NCI-H2171 (cell line): ENCODE results near the gene RAB11FIP5.
A peak's percentile ranks its signal among the peaks of the same experiment; 100 is the strongest.
"Not testable (repeated sequence)": the region's sequence is repeated elsewhere in the genome, so short reads cannot be mapped to it uniquely, and the experiment has no call there.

Experiments used
- DNase-seq: peaks from one replicate; lab custom pipeline; 2025; lab: John Stamatoyannopoulos, UW

Gene RAB11FIP5, protein sequence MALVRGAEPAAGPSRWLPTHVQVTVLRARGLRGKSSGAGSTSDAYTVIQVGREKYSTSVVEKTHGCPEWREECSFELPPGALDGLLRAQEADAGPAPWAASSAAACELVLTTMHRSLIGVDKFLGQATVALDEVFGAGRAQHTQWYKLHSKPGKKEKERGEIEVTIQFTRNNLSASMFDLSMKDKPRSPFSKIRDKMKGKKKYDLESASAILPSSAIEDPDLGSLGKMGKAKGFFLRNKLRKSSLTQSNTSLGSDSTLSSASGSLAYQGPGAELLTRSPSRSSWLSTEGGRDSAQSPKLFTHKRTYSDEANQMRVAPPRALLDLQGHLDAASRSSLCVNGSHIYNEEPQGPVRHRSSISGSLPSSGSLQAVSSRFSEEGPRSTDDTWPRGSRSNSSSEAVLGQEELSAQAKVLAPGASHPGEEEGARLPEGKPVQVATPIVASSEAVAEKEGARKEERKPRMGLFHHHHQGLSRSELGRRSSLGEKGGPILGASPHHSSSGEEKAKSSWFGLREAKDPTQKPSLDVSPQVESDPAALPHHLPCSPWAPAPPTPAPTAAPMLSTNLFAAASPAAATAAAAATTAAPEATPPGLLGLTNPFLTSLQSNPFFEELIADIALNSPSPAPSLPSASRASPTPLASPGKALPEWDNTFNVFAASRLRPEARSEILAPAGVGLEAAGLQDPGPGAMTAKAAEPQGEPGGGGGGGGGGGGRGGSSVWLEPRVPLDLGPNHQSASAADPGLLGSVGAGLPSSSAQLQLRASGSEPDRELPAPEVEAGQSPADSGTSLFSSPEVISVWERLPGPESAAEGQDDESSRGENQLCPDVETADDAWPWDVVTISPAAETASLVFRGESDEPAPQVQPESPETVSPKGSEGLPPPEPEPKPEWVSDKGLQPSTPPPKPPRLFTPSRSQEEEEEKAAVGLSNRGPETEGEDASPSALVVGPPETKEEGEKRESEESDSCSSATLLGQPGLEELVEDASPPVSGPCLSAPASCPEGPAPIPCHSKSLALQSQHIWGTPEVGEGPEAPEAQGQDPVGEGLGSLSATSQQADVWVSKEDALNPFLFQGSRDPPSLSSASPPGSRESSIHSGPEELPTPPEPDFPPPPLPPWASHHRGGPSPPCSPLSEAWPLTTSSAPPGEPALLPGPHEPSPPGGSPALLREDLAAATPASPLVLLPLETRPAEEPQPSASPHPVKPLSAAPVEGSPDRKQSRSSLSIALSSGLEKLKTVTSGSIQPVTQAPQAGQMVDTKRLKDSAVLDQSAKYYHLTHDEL (N-terminal part only)

DNA sequence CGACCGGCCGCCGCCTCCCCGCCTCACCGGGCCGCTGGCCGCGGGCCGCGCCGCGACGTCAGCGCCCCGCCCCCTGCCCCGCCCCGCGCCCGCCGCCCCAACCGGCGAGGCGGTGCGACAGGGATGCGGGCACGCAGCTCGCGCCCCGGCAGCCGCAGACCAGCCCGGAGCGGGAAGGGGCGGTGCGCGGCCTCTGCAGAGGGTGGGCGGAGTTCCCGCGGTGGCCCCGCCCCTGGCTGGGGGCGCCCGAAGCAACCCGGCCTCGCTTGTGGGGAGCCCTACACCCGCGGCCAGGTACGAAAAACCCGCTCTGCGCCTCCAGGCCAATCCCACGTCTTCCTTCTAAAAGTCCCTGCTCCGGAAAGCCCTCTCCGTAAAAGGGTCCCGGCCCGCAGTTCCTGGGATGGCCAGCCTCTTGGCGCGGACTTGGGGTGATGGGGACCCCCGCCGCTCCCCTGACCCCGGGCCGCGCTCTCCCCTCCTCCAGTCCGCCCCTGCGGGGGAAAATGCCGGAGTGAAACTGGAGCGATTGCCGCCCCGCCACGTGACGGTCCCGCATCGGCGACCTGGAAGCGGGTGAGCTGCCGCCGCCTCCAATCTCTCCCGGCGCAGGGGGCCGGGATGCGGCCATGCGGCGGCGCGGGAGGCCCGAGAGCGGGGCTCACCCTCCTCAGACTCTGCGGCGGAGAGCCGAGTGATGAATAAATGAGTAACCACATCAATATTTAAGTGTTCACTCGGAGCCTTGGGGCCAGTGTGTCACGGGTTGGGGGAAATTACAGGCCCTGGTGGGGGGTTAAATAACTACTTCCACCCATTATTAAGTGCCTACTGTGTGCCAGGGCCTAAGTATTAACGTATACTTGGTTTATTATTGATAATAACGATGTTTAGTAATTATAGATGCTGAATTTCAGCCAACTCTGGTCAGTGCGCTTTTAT is at the start of gene RAB11FIP5:
RAB11FIP5 (minus strand) TSS at position 36 of the 942 bp plus-strand sequence. CDS start 171 bp downstream, outside the sequence.
- peak; percentile 76 for DNase-seq

DNA sequence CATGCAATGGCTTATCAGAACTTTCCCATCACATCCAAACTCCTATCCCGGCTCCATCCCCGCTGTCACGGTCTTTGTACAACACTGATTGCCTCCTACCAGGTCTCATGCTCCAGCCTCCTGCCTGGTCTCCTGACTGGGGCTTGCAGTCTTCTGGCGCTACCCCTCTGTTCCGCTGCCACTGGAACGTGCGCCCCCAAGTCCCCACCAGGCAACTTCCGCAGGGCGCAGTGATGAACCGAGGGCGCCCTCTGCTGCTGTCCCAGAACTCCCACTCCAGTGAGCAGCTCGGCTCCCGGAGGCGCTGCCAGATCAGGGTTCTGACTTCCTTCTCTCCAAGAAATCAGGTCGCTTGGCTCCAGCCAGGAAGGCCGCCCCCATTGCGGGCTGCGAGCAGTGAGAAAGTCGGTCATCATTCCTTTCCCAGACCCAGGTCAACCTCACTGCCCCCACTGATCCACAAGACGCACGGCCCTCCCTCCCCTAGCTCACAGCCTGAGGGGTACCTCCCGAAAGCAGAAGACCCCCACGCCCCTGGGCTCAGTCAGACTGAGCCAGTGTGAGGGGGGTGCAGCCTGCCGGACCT is 43.9 kb upstream of the RAB11FIP5 start:
- DNase-seq: no peak

DNA sequence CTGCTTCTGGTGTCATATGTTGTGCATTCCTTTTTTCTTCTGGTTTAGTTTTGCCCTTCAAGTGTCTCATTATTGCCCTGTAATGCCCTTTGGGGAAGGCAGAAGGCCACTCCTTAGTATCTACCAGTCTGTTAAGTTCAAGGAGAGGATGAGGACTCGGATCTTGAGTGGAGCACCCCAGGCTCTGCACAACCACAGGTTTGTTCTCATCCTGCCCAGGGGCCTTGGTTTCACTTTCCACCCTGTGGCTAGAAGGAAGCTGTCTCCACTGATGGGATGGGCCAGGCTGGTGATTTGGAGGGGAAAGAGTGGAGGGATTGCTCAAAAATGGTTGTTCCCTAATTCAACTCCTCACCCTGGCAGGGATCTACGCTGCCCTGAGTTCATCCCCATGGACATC is 30.2 kb upstream of the RAB11FIP5 start:
- no peak for DNase-seq

DNA sequence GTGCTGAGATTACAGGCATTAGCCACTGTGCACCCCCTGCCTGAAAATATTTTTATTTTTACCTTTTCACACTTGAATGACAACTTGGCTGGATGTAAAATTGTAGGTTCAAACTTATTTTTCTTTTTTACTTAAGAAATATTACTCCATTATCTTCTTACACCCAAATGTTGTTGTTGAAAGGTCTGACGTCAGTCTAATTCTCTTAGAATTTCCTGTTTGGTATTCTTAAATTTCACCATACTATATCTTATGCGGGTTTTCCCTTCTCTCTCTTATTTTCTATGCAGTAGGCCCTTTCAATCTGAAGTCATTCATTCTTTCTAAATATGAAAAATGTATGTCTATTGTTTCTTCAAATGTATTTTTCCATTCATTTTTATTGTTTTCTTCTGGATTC is 29.1 kb upstream of the RAB11FIP5 start:
- DNase-seq: no peak

DNA sequence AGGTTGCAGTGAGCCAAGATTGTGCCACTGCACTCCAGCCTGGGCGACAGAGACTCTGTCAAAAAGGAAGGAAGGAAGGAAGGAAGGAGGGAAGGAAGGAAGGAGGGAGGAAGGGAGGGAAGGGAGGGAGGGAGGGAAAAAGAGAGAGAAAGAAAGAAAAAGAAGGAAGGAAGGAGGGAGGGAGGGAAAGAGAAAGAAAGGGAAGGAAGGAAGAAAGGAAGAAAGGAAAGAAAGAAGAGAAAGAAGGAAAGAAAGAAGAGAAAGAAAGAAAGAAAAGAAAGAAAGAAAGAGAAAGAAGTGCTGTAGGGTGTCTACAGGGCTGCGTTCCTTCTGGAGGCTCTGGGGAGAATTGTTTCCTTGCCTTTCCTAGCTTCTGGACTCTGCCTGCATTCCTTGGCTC is 22.5 kb upstream of the RAB11FIP5 start:
- DNase-seq: no peak

DNA sequence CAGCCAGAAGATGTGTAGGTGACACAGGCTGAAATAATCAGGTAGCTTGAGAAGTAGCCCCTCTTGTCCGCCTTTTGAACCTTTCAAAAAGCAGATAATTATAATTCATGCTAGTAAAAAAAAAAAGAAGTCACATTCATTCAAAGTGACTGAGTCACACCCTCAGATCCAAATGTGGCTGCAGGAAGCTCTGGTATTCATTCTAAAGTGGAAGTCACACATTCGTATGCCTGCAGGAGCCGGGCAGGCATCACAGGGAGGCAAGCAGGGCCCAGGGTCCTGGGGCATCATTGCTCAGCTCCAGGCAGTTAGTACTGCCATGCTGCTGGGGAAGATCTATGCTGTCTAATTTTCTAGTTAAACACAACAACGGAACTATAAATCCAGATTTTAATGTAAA is 21.7 kb upstream of the RAB11FIP5 start:
- no peak for DNase-seq

DNA sequence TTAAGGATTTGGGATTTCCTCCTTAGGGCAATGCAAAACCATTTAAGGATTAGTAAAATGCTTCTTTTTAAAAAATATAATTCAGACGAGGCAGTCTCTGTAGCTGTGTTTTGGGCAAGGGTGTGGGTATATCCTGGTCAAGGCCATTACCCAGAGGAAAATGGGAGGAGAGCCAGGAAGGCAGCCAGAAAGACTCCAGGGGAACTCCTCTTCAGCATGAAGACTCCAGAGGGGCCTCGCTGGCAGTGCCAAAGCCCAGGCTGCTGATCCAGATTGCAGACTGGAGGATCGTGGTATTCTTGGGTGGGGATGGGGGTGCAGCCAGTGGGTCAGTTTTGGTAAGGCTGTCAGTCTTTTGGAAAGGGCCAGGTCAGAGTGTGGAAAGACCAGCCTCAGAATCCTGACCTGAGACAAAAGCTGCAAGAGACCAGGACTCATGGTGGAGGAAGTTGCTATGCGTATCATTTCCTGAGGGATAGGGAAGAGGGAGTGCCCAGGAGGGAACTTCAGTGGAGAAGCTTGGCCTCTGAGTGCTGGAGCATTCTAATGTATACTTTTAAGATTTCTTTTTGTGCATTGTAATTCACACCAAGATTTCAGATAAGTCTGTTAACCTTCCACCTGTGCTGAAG is 20.9 kb upstream of the RAB11FIP5 start:
- no peak for DNase-seq

DNA sequence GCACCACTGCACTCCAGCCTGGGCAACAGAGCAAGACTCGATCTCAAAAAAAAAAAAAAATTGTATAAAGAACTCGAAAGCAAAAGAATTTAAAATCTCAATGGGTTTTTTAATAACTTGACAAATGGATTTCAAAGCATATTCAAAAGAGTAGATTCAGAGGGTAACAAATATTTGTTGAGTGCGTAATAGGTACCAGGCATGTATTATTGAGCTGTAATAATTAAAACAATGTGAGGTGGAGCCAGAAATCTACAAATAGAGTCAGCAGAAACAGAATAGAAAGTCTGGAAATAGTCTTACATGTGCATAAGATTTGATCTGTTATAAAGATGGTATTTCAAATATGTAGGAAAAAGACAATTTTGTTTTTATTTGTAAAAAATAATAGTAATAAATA is 19.1 kb upstream of the RAB11FIP5 start:
- DNase-seq: no peak

DNA sequence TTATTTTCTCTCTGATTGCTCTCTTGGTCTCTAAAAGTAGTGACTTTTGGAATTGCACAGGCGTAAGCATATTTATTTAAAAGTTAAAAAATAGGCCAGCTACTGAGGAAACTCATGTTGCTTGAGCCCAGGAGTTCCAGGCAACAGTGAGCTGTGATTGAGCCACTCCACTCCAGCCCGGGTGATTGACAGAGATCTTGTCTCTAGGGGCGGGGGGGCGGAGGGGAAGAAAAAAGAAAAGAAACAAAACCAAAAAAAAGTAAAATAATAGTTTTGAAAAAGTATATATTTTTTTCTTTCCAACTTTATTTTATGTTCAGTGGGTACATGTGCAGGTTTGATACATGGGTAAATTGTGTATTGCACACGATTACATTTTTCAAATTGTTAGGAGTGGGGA is 18.0 kb upstream of the RAB11FIP5 start:
- no peak for DNase-seq

DNA sequence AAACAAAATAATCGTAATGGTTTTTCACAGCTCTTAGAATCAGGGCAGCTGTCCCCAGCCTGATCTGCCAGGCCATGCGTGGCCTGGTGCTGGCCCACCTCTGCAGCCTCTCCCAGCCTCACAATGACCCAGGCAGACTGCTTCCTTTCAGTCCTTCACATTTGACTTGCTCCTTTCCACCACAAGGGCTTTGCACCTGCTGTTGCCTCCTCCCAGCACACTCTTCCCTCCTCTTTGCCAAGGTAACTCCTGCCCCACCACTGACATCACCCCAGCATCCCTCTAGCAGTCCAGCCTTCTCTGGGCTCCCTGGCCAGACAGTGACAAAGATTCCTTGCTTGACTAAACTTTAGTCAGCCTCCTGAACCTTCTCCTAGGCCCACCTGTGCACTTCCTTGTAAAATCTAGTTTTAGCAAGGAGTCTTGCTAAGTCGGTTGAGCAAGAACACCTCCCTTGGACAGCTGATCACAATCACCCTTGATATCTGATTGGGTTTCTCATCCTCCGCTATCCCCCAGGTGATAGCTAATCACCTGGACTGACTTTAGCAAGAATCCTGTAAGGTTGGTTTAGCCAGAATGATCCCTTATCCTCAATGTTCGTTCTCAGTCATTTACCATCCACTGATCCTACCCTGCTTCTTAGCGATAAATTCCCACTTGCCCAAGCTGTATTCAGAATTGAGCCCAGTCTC is 16.2 kb upstream of the RAB11FIP5 start:
- no peak for DNase-seq

DNA sequence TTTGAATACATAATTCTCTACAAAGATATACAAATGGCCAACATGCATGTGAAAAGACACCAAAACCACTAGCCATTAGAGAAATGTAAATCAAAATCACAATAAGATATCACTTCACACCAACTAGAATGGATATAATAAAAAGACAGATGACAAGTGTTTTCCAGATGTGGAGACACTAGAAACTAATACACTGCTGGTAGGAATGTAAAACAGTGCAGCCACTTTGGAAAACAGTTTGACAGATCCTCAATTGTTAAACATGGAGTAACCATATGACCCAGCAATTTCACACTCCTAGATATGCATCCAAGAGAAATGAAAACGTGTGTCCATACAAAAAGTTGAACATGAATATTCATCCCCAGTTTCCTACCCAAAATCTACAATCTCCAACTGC is 9.8 kb upstream of the RAB11FIP5 start:
- no peak for DNase-seq

DNA sequence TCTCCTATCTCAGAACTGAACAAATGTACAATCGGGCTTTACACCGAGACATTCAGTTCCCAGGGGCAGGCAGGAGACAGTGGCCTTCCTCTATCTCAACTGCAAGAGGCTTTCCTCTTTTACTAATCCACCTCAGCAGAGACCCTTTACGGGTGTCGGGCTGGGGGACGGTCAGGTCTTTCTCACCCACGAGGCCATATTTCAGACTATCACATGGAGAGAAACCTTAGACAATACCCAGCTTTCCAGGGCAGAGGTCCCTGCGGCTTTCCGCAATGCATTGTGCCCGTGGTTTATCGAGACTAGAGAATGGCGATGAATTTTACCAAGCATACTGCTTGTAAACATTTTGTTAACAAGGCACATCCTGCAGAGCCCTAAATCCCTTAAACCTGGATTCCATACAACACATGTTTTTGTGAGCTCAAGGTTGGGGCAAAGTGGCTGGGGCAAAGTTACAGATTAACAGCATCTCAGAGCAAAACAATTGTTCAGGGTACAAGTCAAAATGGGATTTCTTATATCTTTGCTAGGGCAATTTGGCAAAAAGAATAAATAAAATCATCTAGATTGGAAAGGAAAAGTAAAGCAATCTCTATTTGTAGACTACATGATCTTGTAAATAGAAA is 7.0 kb upstream of the RAB11FIP5 start:
- not testable (repeated sequence) for DNase-seq

DNA sequence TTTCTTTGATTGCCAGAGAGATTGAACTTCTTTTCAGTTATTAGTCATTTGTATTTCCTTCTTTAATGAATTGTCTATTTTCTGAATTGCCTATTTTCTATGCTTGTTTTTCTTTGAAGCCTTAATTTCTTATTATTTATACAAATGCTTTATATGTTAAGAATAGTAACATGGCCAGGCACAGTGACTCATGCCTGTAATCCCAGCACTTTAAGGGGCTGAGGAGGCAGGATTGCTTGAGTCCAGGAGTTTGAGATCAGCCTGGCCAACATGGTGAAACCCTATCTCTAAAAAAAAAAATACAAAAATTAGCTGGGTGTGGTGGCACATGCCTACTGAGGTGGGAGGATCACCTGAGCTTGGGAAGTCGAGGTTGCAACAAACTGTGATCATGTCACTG is 4.7 kb upstream of the RAB11FIP5 start:
- DNase-seq: no peak

DNA sequence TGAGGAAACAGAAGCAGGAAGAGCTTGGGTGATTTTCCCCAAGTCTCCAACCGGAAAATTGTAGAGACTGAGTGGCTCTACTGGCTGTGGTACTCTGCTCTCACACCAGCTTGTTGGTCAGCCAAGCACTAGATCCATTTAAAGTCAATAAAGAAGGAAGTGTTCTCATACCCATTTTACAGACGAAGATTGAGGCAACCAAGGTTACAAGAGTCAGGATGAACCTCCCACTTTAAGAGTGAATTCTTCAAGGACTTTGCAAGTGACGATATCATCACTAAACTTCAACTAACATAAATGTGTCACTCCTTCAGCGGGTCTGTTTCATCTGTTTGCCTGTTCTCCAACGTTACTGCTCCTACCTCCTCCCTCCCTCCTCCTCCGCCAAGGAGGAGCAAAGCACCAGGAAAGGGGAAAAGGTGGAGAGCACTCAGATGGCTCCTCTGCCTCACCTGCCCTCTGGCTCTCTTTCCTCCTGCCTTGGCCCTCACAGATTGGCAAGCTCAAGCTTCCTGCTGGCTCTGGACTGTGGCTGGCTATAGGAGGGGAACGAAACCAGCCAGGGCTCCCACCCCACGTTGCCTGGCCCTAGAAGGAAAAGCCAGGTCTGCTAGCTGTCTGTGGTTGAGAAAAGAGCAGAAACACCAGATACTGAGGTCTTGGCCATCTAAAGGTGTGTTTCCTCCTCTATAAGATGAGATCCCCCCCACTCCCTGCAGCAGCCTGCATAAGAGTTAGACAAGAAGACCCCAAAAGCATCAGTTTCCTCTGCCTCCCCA is 3.6 kb upstream of the RAB11FIP5 start:
- DNase-seq: no peak

DNA sequence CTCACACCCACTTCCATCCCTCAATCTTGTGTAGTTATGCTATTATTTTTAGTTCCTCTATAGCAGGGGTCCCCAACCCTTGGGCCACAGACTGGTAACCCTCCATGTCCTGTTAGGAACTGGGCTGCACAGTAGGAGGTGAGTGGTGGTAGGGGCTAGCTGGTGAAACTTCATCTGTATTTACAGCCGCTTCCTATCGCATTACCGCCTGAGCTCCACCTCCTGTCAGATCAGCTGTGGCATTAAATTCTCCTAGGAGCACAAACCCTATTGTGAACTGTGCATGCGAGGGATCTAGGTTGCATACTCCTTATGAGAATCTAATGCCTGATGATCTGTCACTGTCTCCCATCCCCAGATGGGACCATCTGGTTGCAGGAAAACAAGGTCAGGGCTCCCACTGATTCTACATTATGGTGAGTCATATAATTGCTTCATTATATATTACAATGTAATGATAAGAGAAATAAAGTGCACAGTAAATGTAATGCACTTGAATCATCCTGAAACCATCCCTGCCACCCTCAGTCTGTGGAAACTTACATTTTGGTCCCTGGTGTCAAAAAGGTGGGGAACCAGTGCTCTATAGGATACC is 1.6 kb upstream of the RAB11FIP5 start:
- DNase-seq: no peak

DNA sequence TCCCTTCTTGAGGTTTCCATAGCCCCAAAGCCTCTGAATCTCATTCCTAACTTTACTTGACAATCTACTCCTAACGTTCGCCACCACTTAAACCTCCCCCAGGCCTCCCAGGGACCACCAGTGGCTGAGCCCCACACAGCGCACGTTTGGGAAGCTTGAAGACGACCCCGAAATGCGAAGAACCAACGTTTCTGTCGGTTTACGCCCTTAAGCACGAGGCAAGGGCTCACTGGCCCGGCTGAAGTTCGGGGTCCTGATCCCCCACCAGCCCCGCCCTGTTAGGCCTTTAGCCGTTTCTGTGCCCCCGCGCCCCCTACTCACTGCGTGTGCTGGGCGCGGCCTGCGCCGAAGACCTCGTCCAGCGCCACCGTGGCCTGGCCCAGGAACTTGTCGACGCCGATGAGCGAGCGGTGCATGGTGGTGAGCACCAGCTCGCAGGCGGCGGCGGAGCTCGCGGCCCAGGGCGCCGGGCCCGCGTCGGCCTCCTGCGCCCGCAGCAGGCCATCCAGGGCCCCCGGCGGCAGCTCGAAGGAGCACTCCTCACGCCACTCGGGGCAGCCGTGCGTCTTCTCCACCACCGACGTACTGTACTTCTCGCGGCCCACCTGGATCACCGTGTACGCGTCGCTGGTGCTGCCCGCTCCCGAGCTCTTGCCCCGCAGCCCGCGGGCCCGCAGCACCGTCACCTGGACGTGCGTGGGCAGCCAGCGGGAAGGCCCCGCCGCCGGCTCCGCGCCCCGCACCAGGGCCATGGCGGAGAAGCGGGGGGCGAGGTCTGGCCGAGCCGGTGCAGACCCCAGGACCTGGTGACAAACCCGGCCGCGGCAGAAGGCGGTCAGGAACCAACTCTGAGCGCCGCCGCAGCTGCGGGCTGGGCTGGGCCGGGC is 479 bp downstream of the RAB11FIP5 start:
- no peak for DNase-seq
